GM20431 (cell line): ENCODE measurements around the gene NGRN.

Experiments
- in situ Hi-C: fragments of 300-500 bp; cut with MseI, MboI; formaldehyde crosslinking; loops from one replicate; pipeline ENCODE4 v1.15.0; 2020; ENCODE audit warnings: low sequenced_read_pairs; ENCODE audit not compliant: unreplicated experiment

Gene NGRN

DNA sequence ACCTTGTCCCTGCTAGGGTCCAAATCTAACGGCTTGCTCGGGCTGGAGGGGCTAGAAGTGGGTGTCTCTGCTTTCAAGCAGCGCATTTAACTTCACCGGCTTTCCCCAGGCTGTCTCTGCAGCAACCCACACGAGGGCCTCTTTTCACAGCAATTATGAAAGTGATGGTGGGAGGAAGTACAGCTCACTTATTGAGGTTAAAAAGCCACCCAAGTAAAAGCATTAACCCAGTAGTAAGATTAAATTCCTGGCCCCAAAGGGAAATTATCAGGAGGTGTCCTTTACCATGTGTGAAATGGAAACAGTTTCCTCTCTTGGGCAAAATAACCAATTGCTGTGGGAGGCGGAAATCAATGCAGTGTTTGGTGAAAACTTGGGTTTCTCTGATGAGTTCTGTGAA is 41.1 kb downstream of the NGRN start:
- in situ Hi-C loops = no loop called here

DNA sequence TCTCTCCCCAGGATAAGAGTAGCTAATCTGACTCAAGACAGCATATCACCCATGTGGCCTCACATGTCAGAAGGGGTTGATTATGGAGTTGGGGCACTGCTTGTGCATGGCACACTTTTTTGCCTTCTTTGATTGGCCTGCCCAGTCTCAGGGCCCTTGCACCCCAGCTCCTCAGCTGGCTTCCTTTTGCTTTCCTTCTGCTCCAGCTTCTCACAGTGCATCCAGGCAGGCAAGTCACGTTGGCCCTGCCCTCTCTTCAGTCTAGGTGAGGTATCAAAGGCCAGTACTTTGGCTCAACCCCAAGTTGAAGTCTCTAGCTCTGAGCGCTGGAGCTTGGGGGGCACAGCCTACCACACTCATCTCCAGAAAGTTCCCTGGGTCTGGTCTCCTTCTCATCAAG is 42.2 kb downstream of the NGRN start:
- in situ Hi-C loops = no loop called here

DNA sequence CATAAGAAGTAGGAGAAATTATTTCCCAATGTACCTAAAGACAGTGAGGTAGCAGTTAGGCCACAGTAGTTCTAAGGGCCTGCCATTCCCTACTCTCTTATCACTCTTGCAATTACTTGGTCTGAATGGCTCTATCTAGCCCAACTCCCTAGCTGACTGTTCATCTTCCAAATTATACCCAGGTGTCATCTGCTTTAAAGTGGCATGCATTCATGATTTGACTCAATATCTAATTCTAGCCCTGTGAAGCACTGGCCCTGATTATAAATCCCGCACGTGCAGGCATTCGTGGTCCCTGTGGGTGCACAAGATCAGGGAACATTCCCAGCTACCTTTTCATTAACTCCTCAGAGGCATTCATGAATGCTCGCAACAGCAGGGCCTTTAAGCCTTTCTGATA is 43.5 kb downstream of the NGRN start:
- in situ Hi-C loops = no loop called here

DNA sequence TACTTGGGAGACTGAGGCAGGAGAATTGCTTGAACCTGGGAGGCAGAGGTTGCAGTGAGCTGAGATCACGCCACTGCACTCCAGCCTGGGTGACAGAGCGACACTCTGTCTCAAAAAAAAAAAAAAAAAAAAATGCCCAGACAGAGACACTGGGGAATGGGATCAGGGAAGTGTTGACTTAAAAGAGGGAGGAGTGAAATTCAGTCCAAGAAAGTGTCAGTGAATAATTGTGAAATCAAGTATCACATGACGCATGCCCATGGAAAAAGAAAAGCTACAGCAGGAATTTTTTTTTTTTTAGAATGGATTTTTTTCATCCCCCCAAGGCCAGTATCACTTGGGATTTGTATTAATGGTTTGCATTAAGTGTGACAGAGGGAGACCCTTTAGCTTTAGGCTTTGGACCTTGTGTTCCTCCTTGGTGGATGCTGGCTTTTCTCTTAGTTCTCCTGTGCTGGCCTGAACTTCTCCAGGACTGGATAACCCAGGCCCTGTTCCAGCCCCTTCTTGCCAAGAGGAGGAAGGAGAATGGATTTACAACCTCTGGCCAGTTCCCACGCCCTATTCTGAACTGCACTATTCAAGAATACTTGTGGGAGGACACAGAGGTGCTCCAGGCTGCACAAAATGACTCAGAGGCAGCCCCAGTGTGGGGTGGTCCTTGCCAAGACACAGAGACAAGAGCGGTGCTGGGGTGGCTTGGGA is 50.0 kb downstream of the NGRN start:
- in situ Hi-C loops = no loop called here

DNA sequence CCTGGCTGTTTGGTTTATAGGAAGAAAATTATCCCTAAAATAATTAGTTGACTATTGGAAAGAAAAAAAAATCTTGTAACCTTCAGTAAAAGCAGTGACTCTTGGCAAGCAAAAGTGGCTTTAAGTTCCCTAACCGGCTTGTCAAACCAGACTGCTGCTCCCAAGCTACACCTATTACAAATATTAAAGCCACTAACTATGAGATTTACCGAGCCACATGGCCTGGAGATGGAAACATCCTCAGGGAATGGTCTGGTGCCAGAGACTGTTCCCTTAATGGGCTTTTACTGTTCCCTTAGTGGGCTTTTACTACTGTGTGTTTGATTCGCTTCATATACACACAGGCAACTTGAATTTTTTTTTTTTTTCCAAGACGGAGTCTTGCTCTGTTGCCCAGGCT is 50.7 kb downstream of the NGRN start:
- in situ Hi-C loops = no loop called here

DNA sequence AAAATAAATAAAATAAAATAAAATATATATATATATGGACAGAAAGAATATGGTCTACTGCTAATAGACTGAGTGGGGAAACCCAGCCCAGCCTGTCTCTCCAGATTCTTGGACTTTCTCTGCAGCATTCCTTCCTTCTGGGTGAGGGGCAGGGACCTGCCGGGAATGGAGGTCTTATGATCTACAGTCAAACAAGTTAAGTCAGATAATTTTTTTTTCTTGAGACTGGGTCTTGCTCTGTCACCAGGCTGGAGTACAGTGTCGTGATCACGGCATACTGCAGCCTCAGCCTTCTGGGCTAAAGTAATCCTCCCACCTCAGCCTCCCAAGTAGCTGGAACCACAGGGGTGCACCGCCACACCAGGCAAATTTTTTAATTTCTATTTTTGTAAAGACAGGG is 53.1 kb downstream of the NGRN start:
- in situ Hi-C loops = no loop called here

DNA sequence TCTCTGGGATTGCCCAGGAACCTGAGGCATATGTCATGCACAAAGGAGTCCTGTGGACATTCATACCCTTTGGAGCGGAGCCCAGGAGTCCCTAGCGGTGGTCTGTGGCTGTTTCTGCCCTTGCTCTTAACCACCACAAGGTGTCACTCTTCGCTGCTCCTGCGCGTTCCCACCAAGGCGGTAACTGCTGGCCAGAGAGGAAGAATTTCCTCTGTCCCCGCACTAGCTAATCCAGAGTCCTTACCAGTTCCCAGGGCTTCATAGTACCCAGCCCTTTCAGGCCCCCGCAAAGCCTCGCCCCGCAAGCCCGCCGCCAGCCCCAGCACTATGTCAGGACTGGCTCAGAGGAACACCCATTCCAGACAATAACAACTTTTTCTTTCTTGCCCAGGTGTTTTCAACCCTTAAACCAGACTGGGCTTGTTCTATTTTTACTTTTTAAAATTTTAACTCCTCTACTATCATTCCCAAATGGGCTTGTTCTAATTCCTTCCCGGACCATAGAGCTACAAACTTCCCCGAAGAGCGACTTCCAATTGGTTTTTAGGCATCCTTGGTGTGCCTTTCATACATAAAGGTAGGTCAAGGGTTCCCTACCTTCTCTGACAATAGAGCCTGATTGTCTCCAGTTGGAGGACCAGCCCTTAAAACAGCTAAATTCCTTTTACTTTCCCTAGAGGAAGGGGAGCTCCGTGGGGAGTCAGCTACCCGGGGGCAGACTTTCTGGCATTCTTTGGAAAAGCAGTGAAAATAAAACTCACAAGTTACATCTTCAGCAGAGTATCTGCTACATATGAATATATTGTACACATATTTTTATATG is 54.8 kb downstream of the NGRN start:
- in situ Hi-C loops = no loop called here

DNA sequence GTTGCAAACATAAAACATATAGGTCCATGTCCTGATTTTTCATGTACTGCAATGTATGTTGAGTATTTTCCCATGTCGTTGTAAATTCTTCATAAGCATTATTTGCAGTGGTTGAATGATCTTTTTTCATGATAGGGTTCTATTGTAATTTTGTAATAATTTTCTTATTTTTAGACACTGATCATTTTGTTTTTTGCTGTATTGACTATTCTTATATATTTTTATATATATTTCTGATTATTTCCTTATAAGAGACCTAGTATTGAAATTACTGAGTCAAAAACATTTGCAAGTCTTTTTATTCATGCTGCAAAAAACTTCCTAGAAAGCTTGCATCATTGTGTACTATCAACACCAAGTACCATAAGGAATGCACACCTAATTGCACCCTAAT is 55.4 kb downstream of the NGRN start:
- in situ Hi-C loops = no loop called here
